NB4 (cell line): ENCODE data around the gene ACE2.

Experiments
- CTCF ChIP-seq: IDR thresholded peaks from one replicate; pipeline ENCODE4 v1.5.1; 2012; ENCODE audit warnings: low read depth, low read length
- MAX ChIP-seq: IDR thresholded peaks from 2 replicates; pipeline ENCODE4 v1.6.1; 2011; ENCODE audit warnings: low read depth, low read length
- POLR2A ChIP-seq: IDR thresholded peaks from 2 replicates; pipeline ENCODE4 v1.6.1; 2011; ENCODE audit warnings: mild to moderate bottlenecking; ENCODE audit not compliant: insufficient read length; ENCODE audit errors: extremely low read depth

GRCh38 chrX:15566244-15566643 is 34.5 kb downstream of the ACE2 start:
- TF ChIP-seq CTCF (no peak), POLR2A (no peak), MAX (no peak)
